SHP77 treated with DMSO at 0.1 percent for 48 hours (cell line): Measurements from ENCODE around the gene RPS6KB2.
A peak's percentile ranks its signal among the peaks of the same experiment; 100 is the strongest.
"Not testable (repeated sequence)": the region's sequence is repeated elsewhere in the genome, so short reads cannot be mapped to it uniquely, and the experiment has no call there.

Experiments
- DNase-seq: peaks from one replicate; lab custom pipeline; 2025; lab: John Stamatoyannopoulos, UW

Gene RPS6KB2

DNA sequence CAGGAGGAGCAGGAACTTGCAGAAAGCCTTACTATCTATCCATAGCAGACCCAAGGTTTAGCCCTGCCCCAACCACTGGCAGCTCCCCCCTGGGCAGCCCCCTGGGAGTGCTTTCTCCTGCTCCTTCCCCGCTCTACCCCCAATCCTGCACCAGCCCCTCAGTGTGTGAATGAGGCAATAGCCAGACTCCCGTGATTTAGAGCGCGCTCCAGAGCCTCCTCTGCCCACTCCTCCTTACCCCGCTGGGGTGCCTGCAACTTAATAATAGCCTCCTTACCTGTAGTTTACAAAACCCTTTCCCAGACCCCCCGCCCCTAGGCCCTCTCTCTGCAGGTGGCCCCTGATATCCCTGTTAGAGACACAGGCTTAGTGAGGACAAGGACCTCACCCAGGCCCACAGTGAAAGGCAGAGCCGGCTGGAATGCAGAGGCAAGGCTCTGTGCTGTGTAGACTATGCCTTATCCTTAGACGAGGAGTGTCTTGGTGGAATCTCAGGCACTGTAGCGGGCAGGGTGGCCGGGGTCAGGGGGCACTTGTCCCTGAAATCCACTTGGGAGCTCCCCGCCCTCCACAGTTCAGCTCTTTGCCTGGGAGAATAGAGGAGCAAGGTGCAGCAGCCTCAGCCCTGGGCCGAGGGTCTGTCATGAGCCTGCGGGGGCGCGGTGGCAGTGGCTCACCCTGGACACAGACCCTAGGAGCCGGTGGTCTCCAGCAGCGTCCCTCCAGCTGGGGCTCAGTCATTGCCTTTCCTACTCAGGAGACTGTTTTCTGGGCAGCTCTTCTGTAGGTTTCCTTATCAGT, 17.1 kb upstream of the RPS6KB2 start:
- no peak for DNase-seq

DNA sequence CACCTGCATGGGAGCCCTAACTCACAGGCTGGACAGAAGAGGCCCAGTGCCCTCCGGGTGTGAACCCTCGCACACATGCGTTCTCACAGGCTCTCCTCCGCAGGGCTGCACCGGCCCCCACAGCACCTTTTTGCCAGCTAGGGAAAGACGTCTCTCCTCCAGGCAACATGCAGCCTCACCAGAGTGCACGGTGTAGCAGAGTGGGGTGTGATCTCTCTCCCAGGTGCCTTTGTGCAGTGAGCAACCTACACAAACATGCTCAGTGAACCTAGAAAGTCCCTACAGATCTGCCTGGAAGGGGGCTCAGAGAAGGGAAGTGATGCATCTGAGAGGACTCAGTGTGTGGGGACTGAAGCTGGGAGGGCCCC, 16.5 kb upstream of the RPS6KB2 start:
- DNase-seq, result no peak

DNA sequence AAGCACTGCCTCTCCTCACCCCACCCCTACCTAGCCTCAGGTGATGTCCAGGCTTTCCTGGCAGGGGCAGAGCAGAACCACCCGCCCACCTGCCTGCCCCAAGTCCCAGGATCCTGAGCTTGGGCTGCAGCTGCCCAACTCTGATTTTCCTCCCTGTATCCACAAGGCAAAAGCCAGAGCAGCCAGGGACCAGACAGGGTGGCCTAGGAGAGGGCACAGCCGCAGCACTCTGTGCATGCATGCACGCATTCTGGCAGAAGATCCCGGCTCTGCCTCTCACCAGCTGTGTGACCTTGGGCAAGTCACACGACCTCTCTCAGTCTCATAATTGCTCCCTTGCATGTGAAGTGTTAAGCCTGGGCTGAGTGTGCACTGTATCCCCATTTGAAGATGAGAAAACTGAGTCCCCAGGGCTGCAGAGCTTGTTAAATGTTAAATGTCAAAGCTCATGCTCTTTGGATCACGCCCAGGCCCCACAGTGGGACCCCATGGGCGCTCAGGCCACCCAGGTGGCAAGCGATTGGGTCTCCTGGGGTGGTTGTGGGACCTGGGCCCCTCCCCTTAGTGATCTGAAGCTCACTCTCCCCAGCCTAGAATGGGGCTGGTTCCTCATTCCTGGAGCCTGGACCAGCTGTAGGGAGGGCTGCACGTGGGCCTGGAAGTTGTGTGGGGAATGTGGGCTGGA, 15.7 kb upstream of the RPS6KB2 start:
- DNase-seq, result no peak

DNA sequence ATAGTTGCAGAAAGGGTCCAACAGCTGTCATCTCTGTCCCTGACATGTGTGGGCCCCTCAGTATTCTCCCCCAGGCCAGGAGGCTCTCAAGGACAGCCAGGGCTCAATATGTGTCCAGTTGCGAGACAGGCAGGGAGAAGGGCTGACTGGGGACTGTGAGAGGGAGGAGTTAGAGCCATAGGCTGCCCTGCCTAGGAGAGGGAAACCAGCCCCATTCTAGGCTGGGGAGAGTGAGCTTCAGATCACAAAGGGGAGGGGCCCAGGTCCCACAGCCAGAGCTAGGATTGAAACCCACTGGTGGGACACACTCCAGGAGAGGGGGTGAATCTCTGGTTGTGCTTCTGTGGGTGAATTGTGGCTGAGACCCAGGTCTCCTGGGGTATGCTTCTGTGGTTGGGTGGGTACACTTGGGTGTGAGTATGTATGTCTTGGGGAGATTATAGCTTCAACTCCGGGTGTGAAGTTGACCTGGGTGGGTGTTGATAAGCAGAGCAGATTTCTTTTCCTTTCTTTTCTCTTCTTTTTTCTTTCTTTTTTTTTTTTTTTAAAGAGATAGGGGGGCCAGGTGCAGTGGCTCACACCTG, 14.9 kb upstream of the RPS6KB2 start:
- DNase-seq, result no peak

- no peak for DNase-seq
Observed at GRCh38 chr11:67415501-67416304, 12.6 kb upstream of the RPS6KB2 start, which contains the start of gene CARNS1. Gene CARNS1, plus strand, starts transcription at chr11:67415678. Its CDS starts 522 bp downstream, at chr11:67416200.

DNA sequence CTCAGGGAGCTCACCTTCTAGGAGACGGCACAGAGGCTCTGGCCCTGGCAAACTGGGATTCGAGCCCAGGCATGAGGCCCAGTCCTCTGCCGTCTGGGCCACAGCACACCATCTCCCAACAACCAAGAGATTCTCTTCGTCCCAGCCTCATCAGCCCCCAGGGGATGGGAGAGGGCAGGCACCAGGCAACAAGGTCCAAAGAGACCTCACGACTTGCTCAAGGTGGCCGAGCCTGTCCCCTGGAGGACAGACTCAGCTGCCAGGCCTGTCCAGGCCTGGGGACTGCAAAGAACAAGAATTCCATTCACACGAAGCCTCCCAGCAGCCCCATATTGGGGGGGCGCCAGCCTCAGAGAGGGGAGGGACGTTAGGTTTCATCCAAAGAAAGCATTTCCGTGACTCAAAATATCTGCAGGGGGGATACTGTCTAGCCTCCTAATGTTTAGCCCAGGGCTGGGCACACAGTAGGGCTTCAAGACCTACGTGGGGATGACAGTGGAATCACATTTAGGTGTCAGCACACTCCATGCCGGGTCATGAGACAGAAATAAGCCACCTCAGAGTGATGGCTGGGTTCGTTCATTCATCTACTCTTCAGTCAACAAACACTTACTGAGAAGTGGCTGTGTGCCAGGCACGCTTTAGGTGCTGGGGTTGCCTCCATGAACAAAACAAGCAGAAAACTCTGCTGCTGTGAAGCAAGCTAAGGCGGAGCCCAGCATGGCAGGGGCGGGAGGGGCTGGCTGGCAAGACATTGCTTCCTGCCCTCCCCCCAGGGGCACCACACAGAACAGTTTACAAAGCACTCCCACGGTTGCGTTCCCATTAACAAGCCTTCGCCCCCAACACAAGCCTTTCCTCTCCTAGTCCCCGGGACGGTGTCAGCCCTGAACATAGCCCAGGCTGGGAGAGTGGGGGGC, 11.6 kb upstream of the RPS6KB2 start:
- DNase-seq, result peak; percentile 44

- DNase-seq, result no peak
Observed at GRCh38 chr11:67417425-67417824, 10.9 kb upstream of the RPS6KB2 start.

DNA sequence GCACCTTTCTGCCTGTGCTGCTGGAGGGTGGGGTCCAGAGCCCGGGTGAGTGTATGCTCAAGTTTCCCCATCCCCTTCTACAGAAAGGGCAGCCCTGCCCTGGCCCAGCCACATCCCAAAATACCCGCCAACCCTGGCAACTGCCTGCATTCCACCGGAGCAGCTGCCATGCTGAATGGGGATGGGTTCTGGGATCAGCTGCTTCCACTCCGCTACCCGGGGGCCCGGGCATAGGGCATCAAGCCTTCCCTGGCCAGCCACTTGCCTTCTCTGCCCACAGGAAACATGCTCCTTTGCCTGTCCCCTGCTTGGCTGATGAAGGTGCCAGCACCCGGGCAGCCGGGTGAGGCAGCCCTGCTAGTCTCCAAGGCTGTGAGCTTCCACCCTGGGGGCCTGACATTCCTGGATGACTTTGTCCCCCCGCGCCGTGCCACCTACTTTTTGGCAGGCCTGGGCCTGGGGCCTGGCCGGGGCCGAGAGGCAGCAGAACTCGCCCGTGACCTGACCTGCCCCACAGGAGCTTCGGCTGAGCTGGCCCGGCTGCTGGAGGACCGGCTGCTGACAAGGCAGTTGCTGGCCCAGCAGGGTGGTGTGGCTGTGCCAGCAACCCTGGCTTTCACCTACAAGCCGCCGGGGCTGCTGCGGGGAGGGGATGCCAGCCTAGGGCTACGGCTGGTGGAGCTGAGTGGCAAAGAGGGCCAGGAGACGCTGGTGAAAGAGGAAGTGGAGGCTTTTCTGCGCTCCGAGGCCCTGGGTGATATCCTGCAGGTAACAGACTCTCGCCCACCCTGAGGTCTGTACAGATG, 9.6 kb upstream of the RPS6KB2 start:
- no peak for DNase-seq

GRCh38 chr11:67419325-67420049, 8.8 kb upstream of the RPS6KB2 start:
- DNase-seq, result no peak

- peak; percentile 31 for DNase-seq
Observed at GRCh38 chr11:67420147-67420645, 8.1 kb upstream of the RPS6KB2 start.

- DNase-seq, result peak; percentile 76
Observed at GRCh38 chr11:67420646-67421429, 7.5 kb upstream of the RPS6KB2 start.

DNA sequence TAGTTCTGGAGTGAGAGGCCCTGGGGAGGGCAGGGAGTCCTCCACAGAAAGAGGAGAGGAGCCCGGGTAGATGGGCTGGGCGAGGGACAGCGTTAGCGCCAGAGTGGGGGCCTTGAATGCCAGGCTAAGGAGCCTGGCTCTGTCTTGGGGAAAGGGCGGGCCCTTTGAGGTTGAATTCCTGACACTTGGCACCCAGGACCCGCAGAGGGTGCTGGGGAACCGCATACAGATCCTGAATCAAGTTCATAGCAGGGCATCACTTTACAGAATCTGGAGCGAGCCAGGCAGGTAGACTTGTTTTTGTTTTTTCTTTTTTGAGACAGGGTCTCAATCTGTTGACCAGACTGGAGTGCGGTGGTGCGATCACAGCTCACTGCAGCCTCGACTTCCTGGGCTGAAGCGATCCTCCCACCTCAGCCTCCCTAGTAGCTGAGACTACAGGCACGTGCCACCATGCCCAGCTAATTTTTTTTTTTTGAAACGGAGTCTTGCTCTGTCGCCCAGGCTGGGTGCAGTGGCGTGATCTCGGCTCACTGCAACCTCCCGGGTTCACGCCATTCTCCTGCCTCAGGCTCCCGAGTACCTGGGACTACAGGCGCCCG, 6.8 kb upstream of the RPS6KB2 start:
- DNase-seq, result no peak

GRCh38 chr11:67422891-67423290, 5.4 kb upstream of the RPS6KB2 start:
- DNase-seq, result no peak

GRCh38 chr11:67423466-67423865, 4.8 kb upstream of the RPS6KB2 start:
- no peak for DNase-seq

DNA sequence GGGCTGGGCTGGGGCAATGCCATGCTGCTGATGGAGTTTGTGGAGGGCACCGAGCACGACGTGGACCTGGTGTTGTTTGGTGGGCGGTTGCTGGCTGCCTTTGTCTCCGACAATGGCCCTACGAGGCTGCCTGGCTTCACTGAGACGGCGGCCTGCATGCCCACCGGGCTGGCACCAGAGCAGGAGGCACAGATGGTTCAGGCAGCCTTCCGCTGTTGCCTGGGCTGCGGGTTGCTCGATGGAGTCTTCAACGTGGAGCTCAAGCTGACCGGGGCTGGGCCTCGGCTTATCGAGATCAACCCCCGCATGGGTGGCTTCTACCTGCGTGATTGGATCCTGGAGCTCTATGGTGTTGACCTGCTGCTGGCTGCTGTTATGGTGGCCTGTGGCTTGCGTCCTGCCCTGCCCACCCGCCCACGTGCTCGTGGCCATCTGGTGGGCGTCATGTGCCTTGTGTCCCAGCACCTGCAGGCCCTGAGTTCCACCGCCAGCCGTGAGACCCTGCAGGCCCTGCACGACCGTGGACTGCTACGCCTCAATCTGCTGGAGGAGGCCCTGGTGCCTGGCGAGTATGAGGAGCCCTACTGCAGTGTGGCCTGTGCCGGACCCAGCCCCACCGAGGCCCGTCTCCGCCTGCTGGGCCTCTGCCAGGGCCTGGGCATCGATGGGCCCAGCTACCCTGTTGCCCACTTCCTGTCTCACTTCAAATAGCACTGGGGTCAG, 4.2 kb upstream of the RPS6KB2 start:
- DNase-seq, result no peak

DNA sequence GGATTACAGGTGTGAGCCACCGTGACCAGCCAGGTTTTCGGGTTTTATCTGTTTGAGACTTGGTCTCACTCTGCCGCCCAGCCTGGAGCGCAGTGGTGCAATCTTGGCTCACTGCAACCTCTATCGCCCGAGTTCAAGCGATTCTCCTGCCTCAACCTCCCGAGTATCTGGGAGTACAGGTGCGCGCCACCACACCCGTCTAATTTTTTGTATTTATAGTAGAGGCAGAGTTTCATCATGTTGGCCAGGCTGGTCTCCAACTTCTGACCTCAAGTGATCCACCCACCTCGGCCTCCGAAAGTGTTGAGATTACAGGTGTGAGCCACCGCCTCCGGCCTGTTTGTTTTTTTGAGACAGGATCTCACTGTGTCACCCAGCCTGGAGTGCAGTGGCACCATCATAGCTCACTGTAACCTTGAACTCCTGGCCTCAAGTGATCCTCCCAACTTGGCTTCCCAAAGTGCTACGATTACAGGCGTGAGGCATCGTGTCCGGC, 882 bp upstream of the RPS6KB2 start:
- not testable (repeated sequence) for DNase-seq

- DNase-seq, result no peak
Observed at GRCh38 chr11:67429038-67429668, 859 bp downstream of the RPS6KB2 start.
